Measurements from ENCODE around the gene RMND5B.
"Not testable (repeated sequence)": the region's sequence is repeated elsewhere in the genome, so short reads cannot be mapped to it uniquely, and the experiment has no call there.

The RMND5B gene

GRCh38 chr5:178177569-178177968 lies 46.8 kb downstream of the RMND5B start:
- DNase-seq, result no peak

DNA sequence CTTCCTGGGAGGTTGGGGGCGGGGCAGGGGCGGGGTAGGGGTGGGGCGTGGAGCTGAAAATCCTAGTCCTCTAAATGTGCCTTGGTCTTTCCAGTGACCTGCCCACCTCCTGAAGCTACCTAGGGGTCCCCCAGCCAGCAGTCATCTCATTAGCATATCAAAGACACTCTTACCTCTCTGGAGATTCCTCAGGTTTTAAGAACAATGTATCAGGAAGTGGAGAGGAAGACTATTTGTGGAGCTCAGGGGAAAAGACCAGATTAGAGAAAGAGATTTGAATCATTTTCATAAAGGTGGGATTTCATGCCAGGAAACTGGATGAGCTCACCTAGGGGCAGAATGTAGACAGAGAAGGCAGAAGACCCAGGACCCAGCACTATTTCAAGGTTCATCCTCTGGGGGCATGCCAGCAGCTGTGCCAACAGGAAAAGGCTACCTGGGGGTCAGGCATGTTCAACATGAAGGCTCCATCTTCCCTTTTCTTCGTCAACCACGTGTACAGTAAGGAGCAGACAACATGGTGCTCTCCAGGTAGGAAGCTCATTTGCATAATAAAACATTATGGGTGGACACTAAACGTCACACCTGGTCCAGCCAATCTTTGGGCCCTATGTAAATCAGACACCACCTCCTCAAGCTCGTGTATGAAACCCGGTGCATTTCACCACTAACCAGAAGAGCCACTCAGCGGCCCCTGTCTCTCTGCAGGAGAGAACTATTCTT lies 49.5 kb downstream of the RMND5B start:
- DNase-seq, result no peak

DNA sequence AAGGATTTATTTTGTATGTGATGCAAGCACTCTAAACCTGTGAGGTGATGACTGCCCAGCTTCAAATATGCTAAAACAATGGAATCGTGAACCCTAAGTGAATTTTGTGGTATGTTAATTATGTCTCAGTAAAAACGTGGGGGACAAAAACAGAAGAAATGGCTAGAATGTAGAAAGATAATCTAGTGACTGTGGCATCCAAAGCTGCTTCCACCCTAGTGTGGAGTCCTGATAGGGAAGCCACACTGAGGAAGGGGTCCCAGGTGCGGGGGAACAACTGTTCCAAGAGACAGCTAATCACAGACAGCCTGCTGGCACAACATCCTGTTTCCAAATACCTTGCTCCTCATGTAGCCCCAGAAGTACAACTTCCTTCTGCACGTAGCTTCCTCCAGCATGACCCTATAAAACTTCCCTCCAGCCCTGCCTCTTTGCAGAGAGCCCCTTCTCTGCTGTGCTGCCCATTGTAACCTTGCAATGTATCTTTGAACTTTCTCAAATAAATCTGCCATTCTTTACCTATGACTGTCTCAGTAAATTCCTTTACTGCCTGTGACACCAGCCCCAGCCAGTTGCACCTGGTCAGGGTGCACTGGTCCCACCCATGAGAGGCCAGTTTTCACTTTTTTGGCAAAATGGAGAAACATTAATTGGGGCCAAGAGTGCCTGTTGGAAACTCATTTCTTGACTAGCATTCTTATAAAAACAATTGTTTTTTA lies 51.5 kb downstream of the RMND5B start:
- DNase-seq, result no peak

DNA sequence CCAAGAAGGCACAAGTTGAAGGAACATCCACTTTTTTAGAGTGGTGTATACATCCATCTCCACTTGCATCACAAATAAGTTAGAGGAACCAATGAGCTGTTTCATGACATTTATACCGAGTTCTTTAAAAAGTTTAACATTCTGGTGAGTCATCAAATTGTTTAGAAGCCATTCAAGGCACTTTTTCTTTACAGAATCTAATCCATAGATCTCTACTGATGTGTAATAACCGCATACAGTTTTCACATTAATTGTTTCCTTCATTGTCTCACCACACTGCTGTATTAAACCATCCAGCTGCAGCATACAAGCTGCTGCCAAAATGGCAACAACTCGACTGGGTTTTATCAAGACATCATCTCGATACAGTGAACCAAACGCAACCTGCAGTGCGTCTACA lies 55.6 kb downstream of the RMND5B start:
- no peak for DNase-seq

GRCh38 chr5:178187014-178187413 lies 56.2 kb downstream of the RMND5B start, which contains the start of gene GMCL2:
GMCL2 (minus strand) TSS chr5:178187371; CDS start chr5:178187299, 72 bp downstream.
- no peak for DNase-seq

GRCh38 chr5:178189433-178189832 lies 58.6 kb downstream of the RMND5B start:
- DNase-seq, result no peak

DNA sequence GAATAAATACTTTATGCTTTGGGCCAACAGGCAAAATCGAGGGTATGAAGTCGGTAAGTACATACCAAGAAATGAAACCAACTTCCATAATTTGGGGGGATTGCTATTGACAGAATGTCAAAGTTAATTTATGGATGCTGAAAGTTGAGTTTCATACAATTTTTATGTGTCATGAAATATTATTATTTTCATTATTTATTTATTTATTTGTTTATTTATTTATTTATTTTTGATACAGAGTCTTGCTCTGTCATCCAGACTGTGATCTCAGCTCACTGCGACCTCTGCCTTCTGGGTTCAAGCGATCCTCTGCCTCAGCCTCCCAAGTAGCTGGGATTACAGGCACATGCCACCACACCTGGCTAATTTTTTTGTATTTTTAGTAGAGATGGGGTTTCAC lies 60.8 kb downstream of the RMND5B start:
- DNase-seq, result no peak

DNA sequence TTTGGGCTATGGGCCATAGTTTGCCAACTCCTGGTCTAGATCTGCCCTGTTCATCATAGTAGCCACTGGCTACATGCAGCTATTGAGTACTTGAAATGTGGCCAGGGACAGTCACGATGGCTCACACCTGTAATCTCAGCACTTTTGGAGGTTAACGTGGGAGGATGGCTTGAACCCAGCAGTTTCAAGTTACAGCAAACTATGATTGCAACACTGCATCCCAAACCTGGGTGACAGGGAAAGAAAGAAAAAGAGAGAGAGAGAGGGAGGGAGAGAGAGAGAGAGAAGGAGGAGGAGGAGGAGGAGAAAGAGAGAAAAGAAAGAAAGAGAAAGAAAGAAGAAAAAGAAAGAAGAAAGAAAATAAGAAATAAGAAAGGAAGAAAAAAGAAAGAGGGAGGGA lies 61.4 kb downstream of the RMND5B start:
- DNase-seq, result peak; percentile 12

DNA sequence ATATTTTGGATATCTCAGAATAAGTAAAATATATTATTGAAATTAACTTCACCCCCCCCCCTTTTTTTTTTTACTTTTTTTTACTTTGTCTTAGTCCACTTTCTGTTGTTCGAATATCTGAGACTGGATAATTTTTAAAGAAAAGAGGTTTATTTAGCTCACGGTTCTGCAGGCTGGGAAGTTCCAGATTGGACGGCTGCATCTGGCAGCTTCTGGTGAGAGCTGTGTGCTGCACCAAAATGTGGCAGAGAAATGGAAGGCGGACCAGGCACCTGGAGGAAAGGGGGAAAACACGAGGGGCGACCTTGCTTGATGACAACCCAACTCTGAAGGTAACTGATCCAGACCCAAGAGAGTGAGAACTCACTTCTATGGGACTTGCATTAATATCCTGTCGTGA lies 62.0 kb downstream of the RMND5B start:
- DNase-seq, result no peak

DNA sequence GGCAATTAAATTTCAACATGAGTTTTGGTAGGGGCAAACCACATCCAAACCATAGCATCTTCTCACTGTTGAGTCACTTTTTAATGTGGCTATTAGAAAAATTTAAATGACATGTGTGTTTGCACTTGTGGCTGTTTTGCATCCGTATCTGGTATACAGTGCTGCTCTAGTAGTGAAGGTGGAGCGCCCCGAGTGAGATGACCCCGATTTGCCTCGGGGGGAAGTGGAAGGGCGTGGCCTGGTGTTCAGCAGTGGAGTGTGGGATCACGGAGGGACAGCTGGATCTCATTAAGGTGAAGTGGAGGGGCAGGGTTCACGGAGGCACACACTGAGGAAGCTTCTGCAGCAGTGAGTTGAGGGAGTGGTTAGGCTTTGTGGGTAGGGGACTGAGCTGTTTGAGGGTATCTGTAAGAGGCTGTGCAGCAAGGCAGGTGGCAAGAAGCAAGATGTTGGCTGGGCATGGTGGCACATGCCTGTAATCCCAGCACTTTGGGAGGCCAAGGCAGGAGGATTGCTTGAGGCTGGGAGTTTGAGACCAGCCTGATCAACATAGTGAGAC lies 62.5 kb downstream of the RMND5B start:
- no peak for DNase-seq

- DNase-seq, result no peak
These were observed 63.2 kb downstream of the RMND5B start for GRCh38 chr5:178194026-178194425.

DNA sequence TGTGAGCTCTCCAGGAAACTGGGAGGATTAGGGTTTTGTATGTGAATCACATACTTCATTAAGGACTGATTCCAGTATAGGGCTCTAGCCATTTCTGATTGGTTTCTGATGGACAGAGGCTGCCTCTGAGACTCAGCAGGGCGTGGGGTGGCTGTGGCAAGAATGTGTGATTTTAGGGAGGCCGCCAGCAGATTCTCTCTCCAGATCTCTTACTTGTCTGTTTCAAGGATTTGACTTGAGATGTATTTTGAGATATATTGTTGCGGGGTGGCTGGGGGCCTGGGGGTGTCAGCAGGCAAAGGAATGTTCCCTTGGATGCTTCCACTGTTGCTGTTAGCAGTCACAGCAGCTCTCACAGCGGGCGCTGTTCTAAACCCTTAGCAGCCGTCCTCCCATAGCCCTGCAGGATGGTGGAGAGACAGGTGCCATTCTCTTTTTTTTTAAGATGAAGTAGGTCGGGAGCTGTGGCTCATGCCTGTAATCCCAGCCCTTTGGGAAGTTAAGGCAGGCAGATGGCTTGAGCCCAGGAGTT lies 65.5 kb downstream of the RMND5B start:
- no peak for DNase-seq

DNA sequence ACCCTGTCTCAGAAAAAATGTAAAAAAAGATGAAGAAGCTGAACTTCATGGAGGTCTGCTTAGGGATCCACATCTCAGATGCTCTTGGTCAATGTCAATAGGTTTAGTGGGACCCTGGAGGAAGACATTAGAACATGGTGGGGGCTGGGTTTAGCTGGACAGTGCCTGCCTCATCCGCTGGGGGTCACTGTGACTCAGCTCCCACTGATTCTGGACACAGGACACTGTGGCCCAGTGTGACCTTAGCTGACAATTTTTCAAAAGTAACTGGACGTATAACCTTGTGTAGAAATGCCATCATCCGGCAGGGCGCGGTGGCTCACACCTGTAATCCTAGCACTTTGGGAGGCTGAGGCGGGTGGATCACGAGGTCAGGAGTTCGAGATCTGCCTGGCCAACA lies 66.2 kb downstream of the RMND5B start:
- no peak for DNase-seq

- not testable (repeated sequence) for DNase-seq
These were observed 67.3 kb downstream of the RMND5B start for GRCh38 chr5:178198151-178198550.

DNA sequence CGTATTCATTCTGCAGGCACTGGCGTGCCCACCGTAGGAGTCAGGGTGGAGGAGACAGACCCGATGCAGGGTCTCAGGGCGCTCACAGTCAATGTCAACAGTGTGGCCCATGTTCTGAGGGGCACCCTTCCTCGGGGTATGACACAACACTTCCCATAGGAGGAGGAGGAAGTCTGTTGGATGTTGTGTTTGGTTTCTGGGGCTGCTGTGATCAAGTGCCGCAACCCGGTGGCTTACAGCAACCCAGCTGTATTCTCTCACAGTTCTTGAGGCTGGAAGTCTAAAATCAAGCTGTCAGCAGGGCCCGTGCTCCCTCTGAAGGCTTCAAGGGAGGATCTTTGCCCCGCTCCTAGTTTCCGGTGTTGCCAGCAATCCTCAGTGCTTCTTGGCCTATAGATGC lies 67.9 kb downstream of the RMND5B start:
- DNase-seq, result no peak

DNA sequence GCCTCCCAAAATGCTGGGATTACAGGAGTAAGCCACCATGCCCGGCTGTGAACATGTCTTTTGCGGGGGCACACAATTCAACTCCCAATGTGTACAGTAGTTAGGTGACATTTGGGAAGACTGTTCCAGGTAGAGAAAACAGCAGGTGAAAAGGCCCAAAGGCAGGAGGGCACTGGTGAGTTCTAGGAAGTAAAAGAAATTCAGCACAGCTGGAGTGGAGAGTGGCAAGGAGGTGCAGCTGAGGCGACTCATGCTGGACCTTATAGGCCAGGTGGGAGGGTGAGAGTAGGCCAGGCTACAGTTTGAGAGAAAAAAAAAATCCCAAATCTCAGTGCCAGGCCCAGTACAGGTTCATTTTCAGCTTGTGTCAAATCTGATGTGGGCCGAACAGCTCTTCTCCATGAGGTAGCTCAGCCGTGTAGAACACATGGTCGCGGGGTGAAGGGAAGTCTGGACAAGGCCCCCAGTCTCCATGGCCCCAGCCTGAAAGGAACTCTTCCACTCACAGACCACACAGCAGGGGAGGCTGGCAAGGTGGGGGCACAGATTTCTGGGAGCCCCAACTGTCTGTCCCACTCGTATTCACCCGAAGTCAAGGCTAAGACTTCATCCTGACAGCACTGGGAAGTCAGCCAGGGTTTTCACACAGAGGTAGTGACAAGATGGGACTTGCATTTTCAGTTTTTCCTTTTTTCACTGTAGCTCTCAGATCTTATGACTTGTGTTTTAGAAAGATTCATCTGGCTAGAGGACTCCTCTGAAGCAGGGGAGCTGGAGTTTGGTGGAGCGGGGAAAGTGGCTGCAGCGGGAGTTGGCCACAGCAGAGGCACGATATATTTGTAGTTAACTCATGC lies 69.0 kb downstream of the RMND5B start:
- DNase-seq, result no peak

Measured in NCI-H2029 treated with DMSO at 0.1 percent for 48 hours (cell line).